Gastroesophageal sphincter (tissue), 3 donors: ENCODE data around the gene PRRX2.

Experiments used
- CTCF ChIP-seq, 4 experiments: fragments of 200-600 bp in 2 of 4; fragments of 450-650 bp in 2 of 4; sonication (generic) in 1 of 4; IDR thresholded peaks; one replicate each; pipeline ENCODE4 v1.5.1; 2017 to 2019; ENCODE audit warnings: antibody characterized with exemption in 4 of 4, mild to moderate bottlenecking in 2 of 4, moderate library complexity in 2 of 4
- POLR2A ChIP-seq, 2 donors: fragments of 450-650 bp; IDR thresholded peaks; one replicate each; pipeline ENCODE4 v1.6.1; 2017; ENCODE audit warnings: antibody characterized with exemption in 2 of 2, mild to moderate bottlenecking in 2 of 2, moderate library complexity in 1 of 2
- POLR2AphosphoS5 ChIP-seq: sonication (generic); formaldehyde crosslinking; IDR thresholded peaks from one replicate; pipeline ENCODE4 v1.6.1; 2017; ENCODE audit warnings: antibody characterized with exemption

DNA sequence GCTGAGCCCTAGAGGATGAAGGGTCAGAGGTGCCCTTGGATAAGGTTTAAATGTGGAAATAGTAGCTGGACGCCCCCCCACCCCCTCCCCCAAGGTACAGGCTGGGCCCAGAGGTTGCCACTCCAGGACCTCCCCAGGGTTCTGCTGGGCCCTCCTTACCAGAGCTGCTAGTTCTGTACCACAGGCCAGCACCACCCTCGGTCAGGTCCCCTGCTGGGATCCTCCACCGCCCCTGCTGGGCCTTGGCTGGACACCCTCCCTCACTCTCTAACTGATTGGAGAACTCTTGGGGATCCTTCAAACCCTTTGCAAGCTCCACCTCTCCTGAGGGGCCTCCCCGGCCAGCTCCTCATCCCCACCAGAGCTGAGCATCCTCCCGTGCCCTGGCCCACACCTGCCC lies 52.5 kb downstream of the PRRX2 start:
- no peak for TF ChIP-seq CTCF (IDR thresholded peaks at IDR 0.05)
- no peak for TF ChIP-seq POLR2A (IDR thresholded peaks at IDR 0.05)
- TF ChIP-seq POLR2AphosphoS5: no peak
